ENCODE measurements around the gene SUMO1. TPM values are rescaled to one million over a fixed set of nuclear protein-coding genes. Genes with fewer than 3 reads are reported as not detected.

The SUMO1 gene
- total and polyA plus RNA-seq, 2 donors (not counting 3 experiments of a cell fraction or from before 2014, with no cell fraction given), result 38.5 to 105 TPM

- no peaks in the 10 kb centered on the region for H3K4me1 ChIP-seq (ENCODE audit: control insufficient read depth, extremely low read depth, insufficient read depth, low read length)
- DNase-seq (ENCODE audit: low read depth, low spot score), result no peak
- H3K27me3 ChIP-seq (ENCODE audit: control insufficient read depth in 2 of 2, insufficient read depth in 2 of 2, low read length in 2 of 2), result peaks cover 0 to 4% of the 10 kb centered on the region in 2 experiments
- no peaks in the 10 kb centered on the region for H3K9me1 ChIP-seq (replicated peaks; ENCODE audit: control insufficient read depth, extremely low read depth, insufficient read depth, low read length)
- H3K79me2 ChIP-seq (ENCODE audit: control insufficient read depth, insufficient read depth, low read length), result no peaks in the 10 kb centered on the region
- no peaks in the 10 kb centered on the region for H4K20me1 ChIP-seq (replicated peaks; ENCODE audit: control insufficient read depth, extremely low read depth, insufficient read depth, low read length)
- no peak overlapping the region for H3K9ac ChIP-seq (replicated peaks; ENCODE audit: extremely low read depth, insufficient read depth, low read length)
- H2AFZ ChIP-seq (ENCODE audit: low read depth, low read length), result no peak overlapping the region
- ChIA-PET POLR2A (no interaction called here), CTCF (interaction anchor here (1.0 kb wide), 1 partner anchor 127 kb away, joined by 3 read pairs; no protein-coding TSS in a partner anchor)
- dilution Hi-C loops (cut with MboI; ENCODE audit: extremely low pct_ligation_motif_present, low sequenced_read_pairs) (no loop called here), intact Hi-C loops (cut with micrococcal nuclease) (no loop called here)
- BruUV-seq (replicated peaks), result no TSS peak
- no peak overlapping the region for H3K4me2 ChIP-seq (ENCODE audit: insufficient read depth, low read length)
- peak; percentile 28 for FAIRE-seq
- no peak overlapping the region for H3K27ac ChIP-seq (ENCODE audit: insufficient read depth, low read depth, low read length)
- H3K9me3 ChIP-seq (replicated peaks; ENCODE audit: control insufficient read depth, insufficient read depth, low read length), result no peaks in the 10 kb centered on the region
- H3K4me3 ChIP-seq (replicated peaks in 1 of 3; ENCODE audit: insufficient read depth in 1 of 3, low read depth in 1 of 3, low read length in 3 of 3), result no peak overlapping the region
- no peaks in the 10 kb centered on the region for H3K36me3 ChIP-seq (ENCODE audit: control insufficient read depth in 2 of 2, extremely low read depth in 1 of 2, insufficient read depth in 2 of 2, low read length in 2 of 2)
- TF ChIP-seq MAX (IDR thresholded peaks at IDR 0.05; ENCODE audit: insufficient read depth, insufficient read length) (no peak), POLR2AphosphoS5 (IDR thresholded peaks at IDR 0.05; ENCODE audit: insufficient read depth, low read depth, low read length) (no peak), MYC (IDR thresholded peaks at IDR 0.05; ENCODE audit: low read depth, low read length) (no peak), GATA2 (IDR thresholded peaks at IDR 0.05; ENCODE audit: insufficient read depth, insufficient read length, low read depth, low read length) (no peak), POLR2A (IDR thresholded peaks at IDR 0.05; ENCODE audit: low read depth, low read length) (no peak), FOS (IDR thresholded peaks at IDR 0.05; ENCODE audit: borderline replicate concordance, insufficient read depth, low read length) (no peak), CTCF (IDR thresholded peaks at IDR 0.05; ENCODE audit: extremely low read depth in 1 of 2, insufficient read depth in 1 of 2, low read depth in 1 of 2, low read length in 2 of 2) (no peak), EZH2 (IDR thresholded peaks at IDR 0.05; ENCODE audit: borderline replicate concordance, low read depth, low read length, severe bottlenecking) (no peak), JUN (IDR thresholded peaks at IDR 0.05; ENCODE audit: borderline replicate concordance, insufficient read depth, insufficient read length, low read depth) (no peak)
These were observed 72.5 kb downstream of the SUMO1 start for GRCh38 chr2:202165945-202166344.
